Thyroid gland (tissue), 4 donors: ENCODE data around the gene TENT5C.

Source experiments
- POLR2A ChIP-seq, 2 donors: fragments of 450-650 bp; IDR thresholded peaks; one replicate each; pipeline ENCODE4 v1.6.1; 2017; ENCODE audit warnings: antibody characterized with exemption in 2 of 2, mild to moderate bottlenecking in 2 of 2, moderate library complexity in 1 of 2
- TF ChIP-seq, protein P1 (sequence below), 6 experiments: fragments of 200-600 bp in 3 of 6; fragments of 450-650 bp in 3 of 6; sonication (generic) in 3 of 6; IDR thresholded peaks; one replicate each; pipeline ENCODE4 v1.5.1; 2016 to 2019; ENCODE audit warnings: antibody characterized with exemption in 6 of 6, mild to moderate bottlenecking in 2 of 6, inconsistent platforms in 1 of 6, moderate library complexity in 1 of 6

DNA sequence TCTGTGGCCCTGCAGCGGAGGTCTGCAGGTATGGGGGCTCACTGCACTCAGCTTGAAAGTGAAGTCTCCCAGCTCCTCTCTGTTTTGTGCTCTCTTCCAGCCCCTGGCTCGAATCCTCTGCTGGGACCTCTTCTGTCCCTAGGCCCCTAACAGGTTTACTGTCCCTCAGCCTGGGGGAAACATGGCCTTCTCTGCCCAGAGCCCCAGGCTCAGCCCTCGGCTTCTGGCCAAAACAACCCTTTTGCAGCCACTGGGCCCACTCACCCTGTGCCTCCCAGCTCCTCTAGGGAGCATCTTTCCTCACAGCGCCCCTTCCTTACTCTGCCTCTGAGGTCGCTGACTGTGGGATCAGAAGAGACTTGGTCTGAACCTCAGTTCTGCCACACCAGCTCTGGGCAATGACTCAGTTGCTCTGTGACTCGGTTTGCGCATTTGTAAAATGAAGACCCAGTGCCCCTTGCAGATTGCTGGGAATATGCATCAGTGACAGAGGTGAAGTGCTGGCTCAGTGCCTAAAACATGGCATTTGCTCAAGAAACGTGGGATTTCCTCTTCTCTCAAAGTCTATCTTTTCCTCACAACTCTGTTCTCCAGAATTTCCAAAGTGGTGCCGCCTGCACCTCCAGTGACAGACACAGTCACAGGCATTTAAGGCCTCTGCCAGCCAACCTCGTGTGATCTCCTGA is 26.5 kb upstream of the TENT5C start:
- TF ChIP-seq, protein P1, sequence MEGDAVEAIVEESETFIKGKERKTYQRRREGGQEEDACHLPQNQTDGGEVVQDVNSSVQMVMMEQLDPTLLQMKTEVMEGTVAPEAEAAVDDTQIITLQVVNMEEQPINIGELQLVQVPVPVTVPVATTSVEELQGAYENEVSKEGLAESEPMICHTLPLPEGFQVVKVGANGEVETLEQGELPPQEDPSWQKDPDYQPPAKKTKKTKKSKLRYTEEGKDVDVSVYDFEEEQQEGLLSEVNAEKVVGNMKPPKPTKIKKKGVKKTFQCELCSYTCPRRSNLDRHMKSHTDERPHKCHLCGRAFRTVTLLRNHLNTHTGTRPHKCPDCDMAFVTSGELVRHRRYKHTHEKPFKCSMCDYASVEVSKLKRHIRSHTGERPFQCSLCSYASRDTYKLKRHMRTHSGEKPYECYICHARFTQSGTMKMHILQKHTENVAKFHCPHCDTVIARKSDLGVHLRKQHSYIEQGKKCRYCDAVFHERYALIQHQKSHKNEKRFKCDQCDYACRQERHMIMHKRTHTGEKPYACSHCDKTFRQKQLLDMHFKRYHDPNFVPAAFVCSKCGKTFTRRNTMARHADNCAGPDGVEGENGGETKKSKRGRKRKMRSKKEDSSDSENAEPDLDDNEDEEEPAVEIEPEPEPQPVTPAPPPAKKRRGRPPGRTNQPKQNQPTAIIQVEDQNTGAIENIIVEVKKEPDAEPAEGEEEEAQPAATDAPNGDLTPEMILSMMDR (IDR thresholded peaks at IDR 0.05): no peak
- TF ChIP-seq POLR2A (IDR thresholded peaks at IDR 0.05): no peak
